Measurements from ENCODE around the gene RGS7.

GRCh38 chr1:241007668-241008067, 349.3 kb downstream of the RGS7 start:
- TF ChIP-seq CTCF (IDR thresholded peaks at IDR 0.05) (no peak), POLR2A (IDR thresholded peaks at IDR 0.05) (no peak)

All from body of pancreas (tissue), 4 donors.